Activated T-helper 9 cell treated with anti-CD3 and anti-CD28 coated beads, Interleukin-2, amount 50 U/mL, for 16 hours (primary cell): ENCODE results near the gene FUNDC2.

ENCODE experiments used
- DNase-seq: peaks from one replicate; pipeline ENCODE4 v3.0.0-alpha.2; 2020; ENCODE audit warnings: low read depth

The FUNDC2 gene

DNA sequence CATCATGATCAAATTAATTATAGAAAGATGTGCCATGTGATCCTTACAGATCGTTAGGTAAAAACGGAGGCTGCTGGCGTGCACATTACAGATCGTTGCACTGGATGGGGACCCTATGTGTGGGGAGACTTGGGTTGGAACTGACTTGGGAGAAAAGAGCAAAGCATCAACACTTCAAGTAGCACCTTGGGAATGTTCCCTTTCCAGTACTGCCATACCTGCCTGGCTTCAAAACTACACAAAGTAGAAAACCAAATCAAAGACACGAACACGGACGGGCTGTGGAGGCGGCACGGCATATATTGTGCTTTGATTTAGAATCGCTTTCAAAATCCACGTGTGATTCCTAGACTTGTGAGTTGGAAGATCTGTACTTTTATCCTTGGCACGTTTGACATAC lies 43.4 kb downstream of the FUNDC2 start:
- no peak for DNase-seq

DNA sequence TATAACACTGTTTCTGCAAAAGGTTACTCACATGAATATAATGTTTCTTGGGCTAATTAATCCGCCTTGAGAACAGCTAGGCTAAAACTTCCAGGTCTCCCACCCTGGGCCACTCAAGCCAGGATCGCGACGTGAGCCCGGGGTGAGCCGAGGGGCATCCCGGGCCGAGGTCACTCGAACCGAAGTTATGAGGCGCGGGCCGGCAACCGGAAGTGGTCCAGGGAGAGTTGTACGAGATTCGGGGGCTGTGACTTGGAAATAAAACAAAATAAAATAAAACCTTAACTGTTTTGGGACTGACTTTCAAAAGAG lies 44.0 kb downstream of the FUNDC2 start:
- no peak for DNase-seq

DNA sequence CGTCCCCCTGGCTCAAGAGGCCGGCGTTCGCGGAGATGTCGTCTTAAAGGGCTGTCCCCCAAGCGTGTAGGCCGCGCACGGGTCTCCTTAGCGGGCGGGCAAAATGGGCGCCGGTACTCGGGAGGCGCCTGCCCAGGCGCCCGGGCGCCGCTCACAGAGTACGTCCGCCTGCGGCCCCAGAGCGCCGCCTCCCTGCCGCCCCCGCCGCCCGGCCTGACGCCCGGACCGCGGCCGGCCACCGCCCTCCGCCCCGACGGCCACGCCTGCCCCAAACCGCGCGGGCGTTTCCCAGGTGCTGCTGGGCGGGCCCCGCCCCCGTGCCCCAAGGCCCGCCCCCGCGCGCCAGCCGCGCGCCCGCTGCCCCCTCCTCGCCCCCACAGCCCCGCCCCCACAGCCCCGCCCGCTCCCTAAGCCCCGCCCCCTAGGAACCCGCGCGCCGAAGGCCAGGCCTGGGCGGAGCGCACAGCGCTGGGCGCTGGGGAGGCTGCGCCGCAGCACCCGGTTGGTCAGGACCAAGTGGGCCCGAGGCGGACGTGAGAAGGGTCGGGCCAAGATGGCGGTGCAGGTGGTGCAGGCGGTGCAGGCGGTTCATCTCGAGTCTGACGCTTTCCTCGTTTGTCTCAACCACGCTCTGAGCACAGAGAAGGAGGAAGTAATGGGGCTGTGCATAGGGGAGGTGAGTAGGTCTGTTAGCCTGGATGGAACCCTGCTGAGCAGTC lies 44.5 kb downstream of the FUNDC2 start, which contains the start of the genes BRCC3, CMC4 and MTCP1:
Gene BRCC3, plus strand, starts transcription at position 534 of the 719 bp plus-strand sequence. Its CDS starts 20 bp downstream, at position 554.
Gene CMC4, minus strand, starts transcription at position 162 of the 719 bp plus-strand sequence. CDS start 7,113 bp downstream, outside the sequence.
Gene MTCP1, minus strand, starts transcription at position 162 of the 719 bp plus-strand sequence. CDS start 5,126 bp downstream, outside the sequence.
- peak; percentile 66 for DNase-seq

DNA sequence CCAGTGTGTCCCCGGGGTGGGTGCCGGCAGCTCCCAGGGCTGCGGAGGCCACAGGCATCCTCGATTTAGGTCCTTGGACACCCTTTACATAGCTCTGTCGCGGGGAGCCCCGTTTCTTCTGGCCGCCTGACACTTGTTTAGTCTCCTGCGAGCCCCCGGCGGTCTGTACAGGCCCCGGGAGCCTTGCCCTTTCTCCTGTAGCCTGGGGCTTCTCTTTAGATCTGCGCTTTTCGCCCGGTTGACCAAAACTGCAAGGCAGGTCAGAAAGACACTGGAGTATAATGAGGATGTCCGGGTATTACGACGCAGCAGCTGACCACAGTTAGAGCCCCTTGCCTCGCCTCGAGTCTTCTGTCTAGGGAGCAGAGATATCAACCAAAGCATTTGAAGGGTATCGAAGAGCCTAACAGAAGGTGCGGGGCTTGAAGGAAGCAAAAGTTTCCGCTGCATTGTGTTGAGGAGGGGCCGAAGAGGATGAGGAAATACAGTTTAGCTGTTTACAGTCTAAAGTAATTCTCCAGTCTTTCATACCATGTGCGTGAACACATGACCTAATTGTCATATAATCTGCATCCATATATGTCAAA lies 45.1 kb downstream of the FUNDC2 start:
- DNase-seq, result no peak

DNA sequence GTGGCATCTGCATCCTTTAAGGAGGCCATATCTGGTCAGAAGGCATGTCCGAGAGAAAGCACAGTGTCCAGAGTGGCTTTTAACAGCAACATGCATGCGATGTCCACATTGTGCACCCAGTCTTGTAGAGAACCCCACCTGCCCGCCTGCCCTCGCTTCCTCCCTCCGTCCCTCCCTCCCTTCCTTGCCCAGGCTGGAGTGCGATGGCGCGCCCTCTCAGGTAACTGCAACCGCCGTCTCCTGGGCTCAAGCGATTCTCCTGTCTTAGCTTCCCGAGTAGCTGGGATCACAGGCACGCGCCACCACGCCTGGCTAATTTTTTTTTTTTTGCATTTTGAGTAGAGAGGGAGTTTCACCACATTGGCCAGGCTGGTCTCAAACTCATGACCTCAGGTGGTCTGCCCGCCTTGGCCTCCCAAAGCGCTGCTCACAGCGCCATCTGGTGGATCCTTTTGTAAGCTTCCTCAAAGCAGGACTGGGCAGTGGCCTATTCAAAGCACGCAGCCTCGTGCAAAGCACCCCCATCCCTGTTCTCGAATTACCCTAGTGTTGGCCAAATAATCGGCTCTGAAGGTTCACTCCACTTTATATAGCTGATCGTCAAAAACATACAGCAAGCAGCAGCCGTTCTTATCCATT lies 59.7 kb downstream of the FUNDC2 start:
- DNase-seq, result no peak

DNA sequence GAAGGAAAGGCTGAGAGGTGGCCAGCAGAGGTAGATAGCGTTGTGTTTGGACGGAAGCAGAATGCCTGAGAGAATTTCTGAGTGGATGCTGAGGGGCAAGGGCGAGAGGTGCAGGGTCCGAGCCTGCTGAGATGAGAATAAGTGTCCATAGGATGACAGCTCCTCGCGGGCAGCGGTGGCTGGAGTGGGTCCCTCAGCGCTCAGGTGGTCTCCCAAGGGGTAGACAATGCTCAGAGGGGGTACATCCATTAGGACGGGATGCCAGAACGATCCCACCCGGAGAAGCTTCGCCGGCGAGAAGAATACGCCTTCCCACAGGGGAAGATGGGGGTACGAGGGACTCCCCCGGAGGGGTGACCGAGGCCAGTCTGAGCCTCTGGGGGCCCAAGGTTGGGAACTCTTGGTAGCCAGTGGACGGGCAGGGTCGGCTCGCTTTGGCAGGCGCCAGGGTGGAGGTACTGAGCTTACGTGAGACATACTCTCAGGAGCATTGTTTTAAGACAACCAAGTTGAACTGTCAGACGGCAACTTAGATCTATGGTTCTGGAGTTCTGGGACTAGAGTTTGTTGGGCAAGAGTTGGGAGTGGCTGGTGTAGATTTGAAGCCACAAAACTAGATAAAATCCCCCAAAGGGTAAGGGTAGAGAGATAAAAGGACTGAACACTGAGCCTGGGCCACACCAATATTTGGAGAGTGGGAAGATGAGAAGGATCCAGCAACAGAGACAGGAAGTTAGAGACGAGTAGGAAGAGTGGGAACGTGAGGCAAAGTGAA lies 60.5 kb downstream of the FUNDC2 start:
- DNase-seq, result no peak

DNA sequence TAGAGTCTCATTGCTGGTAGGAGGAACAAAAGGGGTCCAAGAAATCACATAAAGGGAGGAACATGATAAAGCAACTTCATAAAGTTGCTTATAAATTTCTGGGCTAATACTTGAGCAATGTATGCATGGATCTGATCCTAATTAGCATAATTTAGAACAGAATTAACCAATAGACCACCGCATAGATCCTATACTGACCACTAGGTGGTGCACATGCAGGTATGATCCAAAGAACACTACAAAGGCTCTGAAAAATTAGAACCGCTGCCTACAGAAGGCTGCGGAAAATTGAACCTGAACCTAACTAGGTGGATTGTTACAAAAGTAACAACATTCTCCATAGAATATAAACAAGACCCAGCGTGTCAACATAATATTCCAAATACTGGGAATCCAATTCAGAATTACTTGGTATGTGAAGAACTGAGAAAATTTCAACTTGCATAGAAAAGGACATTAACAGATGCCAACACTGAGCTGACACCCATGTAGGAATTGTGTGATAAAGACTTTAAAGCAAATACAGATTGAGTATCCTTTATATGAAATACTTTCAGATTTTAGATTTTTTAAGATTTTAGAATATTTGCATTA lies 67.9 kb downstream of the FUNDC2 start:
- no peak for DNase-seq

DNA sequence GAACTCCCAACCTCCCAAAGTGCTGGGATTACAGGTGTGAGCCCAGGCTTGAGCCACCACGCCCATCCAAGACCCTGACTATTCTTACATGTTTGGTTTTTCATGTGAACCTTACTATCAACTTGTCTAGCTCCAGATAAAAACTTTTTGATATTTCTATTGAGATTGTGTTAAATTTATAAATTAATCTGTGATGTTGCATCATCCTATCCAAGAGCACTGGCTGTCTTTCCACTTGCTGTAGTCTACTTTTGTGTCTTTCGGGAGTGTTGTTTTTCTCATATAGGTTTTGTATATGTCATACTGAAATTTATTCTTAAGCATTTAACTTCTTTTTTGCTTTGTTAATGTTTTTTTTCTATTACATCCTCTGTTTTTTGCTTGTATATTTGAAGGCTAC lies 79.3 kb downstream of the FUNDC2 start:
- DNase-seq, result no peak

DNA sequence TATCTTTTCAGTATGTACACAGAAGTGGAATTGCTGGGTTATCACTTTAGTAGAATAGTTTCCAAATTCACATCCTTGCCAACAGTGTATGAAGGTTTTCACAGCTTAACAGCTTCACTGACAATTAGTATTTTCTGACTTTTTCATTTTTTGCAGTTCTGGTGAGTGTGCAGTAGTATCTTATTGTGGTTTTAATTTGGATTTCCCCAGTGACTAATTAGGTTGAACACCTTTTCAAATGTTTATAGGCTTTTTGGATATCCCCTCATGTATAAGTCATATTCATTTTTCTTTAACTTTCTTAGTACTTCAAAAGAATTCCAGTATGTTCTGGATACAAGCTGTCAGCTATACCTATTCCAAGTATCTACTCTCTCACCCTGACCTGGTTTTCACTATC lies 81.8 kb downstream of the FUNDC2 start:
- DNase-seq, result no peak
